ENCODE measurements around the gene KRT7.
"Not testable (repeated sequence)": the region's sequence is repeated elsewhere in the genome, so short reads cannot be mapped to it uniquely, and the experiment has no call there.

The KRT7 gene

DNA sequence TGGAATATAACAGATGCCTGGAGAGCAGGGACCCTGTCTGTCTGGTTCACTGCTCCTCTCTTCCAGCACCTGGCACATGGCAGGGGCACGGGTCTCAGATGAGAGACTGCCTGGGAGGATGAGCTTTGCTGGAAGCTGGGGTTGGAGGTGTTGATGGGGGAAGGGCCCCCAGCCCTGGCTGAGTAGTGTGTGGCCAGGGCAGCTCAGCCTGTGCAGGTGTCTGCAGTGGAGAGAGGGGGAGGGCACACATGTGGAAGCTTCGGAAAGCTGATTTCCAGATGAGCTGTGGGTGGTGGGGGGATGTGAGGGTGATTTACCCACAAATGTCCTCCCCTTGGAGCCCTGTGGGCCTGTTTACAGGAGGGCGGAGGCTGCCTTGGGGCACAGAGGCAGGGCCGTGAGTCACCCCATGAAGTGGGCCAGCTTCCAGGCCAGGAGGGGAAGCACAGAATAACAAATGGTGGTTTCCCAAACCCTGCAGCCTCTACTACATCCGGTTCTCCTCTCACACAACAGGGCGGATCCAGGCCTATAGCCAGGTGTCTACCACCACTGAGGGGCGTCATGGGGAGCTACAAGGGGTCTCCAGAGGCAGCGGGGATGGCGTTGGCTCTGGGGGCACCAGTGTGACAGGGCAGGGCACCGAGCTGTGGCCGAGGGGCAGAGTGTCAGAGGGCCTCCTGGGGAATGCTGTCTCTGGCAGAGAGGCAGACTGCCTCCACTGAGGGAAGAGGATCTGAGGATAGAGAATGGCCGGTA lies 11.0 kb downstream of the KRT7 start:
- no peak for DNase-seq (ENCODE audit: low read depth, low spot score)

DNA sequence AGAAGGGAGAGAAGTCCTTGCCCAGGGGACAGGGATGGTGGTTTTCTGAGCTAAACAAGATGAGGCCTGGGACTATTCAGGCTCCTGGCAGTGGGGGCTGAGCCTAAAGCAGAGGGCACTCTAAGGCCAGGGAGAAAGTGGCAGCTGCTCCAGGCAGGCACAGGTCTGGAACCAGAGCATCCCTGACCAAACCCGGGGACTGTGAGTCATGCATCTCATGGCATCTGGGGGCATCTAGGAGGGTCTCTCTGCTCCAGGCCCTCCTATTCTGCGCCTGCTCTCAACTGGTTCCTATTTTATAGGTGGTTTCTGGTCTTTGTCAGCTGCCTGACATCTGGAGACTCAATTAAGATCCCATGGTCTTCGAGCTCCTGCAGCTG lies 11.6 kb downstream of the KRT7 start:
- no peak for DNase-seq (ENCODE audit: low read depth, low spot score)

DNA sequence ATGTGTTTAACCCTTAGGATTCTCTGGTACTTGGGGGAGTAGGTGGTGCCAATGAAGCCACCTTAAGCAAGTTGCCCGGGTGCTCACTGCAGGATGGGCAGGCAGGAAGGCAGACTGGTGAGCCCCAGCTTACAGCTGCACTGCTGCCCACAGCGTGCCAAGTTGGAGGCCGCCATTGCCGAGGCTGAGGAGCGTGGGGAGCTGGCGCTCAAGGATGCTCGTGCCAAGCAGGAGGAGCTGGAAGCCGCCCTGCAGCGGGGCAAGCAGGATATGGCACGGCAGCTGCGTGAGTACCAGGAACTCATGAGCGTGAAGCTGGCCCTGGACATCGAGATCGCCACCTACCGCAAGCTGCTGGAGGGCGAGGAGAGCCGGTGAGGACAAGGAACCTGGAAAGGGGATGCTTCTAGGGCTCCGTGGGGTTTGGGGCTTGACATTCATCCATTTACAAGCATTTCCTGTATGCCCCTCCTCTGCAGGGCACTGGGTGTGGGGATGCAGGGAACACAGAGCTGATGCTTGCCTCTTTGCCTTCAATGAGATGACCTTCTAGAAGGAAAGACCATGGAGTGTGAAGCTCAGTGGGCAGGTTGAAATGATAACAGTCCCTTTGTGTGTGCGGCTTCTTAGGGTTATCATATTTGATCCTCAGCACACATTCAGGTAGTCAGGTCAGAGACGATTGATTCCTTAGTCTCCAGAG lies 12.4 kb downstream of the KRT7 start:
- no peak for DNase-seq (ENCODE audit: low read depth, low spot score)

DNA sequence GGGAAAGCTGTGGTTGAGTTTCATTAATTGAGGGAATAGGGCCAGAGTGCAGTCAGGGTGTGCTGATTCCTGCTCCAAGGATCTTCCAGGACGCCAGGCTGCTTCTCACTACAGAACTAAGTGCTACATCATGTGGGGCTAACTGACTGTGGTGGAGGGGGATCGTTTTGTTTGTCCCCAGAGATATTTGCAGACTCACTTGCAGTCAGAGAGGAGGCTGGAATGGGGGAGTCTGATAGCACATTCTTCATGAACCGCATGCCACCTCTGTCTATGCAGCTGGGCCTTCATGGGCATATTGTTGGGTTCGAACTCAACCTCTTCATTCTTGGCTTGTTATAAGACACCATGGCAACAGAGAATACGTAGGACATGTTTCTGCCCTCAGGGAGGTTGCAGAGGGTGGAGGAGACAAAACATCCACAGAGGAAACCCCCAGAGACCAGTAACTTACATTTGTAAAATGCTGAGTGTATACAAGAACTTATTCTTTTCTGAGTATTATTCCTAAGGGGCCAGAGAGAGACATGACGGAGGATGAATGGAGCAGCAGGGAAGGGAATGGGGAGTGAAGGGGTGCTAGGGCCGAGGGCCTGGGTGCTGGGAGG lies 13.0 kb downstream of the KRT7 start:
- no peak for DNase-seq (ENCODE audit: low read depth, low spot score)

DNA sequence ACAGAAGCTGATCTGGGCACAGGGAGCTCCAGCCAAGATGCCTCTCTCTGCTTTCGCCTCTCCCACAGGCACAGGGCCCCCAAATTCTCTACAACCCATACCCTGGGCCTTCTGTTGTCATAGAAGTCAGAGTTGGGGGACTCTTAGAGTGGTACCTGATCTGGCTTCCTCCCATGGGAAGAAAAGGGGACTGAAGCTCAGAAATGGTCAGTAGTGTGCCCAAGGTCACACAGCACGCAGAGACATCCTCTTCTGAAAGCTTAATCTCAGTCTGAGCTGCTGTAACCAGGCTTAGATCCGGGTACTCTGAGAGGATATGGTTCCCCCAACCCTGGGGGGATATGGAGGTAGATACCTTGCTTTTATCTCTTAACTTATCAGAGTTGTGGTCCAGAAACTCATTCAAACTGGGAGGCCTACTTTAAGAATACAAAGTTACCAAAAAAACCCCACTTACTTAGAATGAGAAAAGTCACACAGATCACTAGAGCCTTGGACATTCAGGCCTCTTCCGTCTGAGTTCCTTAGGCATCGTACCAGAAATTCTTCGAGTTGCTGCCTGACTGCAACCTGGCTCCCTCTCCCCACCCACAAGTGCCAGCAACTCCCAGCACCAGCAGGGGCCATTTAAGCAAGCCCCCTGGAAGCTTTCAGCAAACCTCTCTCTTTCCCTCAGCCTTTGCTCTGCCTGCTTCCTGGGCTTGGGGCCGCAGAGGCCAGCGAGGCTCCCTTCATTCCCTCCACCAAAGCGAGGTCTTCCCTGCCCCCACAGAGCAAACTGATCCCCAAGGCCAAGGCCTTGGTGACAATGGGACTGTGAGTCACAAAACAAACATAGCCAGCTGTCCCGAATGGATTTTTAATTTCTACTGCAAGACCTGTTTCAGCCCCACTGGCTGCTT lies 13.9 kb downstream of the KRT7 start:
- no peak for DNase-seq (ENCODE audit: low read depth, low spot score)

DNA sequence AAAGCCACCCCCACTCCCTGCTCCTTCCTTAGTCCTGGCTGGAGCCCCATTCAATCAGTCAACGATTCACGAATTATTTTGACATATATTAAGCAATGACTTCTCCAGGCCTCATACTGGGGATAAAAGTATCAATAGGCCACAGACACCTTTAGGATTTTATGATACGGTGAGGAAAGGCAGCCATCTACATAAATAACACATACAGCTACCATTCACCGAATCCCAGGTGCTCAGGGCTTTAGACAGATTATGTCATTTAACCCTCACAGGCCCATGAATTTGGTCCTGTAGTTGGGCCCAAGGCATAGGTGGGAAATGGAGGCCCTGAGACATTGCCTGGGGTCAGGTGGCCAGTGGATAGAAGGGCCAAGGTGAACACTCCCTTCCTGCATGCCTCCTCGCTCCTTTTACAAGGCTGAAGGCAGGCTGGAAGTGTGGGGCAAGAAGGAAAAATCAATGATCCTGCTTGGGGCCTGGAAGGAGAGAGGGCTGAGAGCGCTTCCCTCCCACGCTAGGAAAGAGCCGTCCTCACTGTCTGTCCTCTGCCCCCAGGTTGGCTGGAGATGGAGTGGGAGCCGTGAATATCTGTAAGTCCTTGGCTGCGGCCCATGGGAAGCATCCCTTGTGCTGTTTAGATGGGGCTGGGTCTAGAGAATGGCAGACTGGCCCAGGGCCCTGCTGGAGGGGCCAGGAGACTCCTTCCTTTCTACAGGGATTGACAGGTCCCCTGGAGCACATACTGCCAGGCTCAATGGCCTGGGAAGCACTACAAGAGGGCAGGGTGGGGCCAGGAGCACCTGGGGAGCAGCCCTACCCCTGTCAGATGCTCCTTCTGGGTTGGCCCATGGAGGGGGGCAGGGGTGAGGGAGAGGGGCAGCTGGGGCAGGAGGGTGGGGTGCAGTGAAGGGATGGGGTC lies 14.8 kb downstream of the KRT7 start:
- no peak for DNase-seq (ENCODE audit: low read depth, low spot score)

DNA sequence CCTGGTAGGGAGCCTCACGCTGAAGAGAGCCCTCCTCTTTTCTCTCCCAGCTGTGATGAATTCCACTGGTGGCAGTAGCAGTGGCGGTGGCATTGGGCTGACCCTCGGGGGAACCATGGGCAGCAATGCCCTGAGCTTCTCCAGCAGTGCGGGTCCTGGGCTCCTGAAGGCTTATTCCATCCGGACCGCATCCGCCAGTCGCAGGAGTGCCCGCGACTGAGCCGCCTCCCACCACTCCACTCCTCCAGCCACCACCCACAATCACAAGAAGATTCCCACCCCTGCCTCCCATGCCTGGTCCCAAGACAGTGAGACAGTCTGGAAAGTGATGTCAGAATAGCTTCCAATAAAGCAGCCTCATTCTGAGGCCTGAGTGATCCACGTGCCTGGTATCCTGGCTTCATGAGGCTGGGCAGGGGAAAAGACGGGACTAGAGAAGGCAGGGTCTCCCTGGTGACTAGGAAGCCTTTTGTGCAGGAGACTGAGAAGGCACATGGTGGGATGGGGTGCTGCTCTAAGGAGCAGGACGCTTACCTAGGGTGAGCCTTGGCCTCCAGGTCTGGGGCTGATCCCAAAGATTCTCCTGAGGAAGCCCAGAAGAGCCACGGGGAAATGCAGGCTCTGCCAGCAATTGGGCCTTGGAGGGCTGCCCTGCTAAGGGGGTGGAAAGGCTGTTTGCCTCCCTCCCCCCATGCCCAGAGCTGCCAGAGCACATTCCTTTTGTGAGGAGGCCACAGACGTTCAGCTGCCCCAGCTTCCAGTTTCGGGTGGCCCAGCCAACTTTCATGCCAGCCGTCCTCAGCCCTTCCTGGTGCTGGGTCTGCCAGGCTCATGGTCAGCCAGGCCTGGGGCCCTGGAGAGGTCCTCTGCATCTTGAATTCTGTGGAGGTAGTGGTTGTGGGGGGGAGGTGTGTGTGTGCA lies 15.8 kb downstream of the KRT7 start:
- DNase-seq (ENCODE audit: low read depth, low spot score) = no peak

DNA sequence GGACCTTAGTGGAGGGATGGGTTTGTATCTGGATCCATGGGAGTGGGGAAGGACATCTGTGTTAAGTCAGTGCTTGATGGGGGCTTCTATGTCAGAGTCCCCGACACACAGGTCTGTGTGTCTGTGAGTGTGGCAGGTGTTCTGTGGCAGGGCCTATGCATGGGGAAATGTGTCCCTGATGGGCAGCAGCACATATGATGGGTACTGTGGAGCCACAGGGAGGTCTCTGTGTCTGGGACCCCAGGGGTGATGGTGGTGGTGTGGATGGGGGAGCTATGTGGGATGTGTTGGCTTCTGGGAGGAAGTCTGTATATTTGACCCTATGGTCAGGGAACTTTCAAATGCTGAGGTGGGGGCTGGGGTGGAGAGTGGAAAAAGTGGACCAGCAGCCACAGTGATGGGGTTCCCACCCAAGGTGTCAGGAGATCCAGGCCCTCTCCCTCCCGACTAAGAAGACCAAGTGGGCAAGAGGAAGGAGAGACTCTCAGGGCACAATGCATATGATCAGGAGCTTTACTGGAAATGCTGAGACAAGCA lies 16.5 kb downstream of the KRT7 start:
- DNase-seq (ENCODE audit: low read depth, low spot score) = no peak

DNA sequence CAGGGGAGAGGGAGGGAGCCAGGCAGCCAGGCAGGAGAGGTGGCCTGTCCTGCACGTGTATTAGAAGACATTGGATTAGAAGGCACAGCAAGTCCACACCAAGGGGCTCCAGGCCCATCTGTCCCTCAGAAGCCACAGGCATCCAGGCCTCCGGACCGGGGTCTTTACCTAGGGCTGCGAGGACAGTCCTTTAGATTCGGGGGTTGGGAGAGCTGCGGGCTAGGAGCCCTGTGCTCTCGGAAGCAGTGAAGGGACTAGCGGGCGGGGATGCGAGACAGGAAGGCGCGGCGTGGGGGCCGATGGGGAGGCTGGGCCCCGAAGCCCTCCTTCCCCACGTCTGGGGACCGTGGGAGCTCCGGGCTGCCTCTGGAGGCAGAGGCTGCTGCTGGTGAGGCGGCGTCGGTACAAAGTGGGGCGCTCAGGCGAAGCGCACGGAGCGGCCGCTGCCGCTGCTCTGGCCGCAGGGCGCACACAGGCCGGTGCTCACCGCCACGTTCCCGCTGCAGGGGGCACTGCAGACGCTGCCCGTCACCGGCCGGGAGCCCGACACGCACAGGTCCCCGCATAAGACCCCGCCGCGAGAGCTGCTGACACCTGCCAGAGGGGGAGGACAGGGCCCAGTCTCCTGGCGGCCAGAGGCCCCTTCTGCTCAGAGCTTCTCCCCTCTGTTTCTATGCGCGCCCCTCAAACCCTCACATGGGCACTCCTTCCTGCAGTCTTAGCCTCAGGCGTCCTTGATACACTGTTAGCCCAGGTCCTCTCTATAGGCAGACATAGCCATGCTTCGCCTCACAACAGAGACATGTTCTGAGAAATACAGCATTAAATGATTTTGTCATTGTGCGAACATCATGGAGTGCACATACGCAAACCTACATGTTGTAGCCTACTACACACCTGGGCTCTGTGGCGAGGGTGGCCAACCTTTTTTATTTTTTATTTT lies 17.3 kb downstream of the KRT7 start:
- DNase-seq (ENCODE audit: low read depth, low spot score) = peak; percentile 59

DNA sequence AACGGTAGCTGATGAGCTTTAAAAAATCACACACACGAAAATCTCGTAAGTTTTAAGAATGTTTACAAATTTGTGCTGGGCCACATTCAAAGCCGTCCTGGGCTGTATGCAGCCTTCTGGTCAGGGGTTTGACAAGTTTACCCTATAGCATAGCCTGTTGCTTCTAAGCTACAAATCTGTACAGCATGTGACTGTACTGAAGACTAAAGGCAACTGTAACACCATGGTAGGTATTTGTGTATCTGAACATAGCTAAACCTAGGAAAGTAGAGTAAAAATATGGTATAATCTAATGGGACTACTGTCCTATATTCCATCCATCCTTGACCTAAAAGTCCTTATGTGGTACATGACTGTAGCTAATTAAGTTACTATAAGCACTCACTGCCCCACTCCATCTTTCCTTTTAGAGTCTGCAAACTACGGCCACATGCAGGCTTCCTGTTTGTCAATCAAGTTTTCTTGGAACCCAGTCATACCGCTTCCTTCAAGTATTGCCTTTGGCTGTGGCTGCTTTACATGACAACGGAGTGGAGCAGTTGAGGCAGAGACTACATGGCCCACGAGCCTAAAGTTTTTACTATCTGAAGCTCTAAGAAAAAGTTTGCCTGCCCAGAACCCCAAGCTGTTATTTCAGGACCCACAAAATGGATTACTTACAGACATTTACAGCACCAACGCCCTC lies 18.5 kb downstream of the KRT7 start:
- DNase-seq (ENCODE audit: low read depth, low spot score) = no peak

DNA sequence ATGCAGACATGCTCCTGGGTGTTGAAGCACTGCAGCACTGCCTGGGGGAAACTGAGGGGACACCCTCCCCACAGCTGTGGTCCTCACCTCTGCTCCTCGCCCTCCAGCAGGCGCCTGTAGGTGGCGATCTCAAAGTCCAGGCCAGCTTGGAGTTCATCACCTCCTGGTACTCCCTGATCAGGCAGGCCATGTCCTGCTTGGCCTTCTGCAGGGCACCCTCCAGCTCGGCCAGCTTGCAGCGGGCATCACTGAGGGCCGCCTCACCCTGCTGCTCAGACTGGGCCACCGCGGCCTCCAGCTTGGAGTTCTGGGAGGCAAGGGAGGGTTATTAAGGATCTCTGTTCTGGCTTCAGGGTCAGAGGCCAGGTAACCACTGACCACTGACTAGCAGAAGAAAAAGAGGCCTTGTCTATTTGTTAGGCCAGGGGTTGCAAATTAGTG lies 19.2 kb downstream of the KRT7 start:
- DNase-seq (ENCODE audit: low read depth, low spot score) = not testable (repeated sequence)

DNA sequence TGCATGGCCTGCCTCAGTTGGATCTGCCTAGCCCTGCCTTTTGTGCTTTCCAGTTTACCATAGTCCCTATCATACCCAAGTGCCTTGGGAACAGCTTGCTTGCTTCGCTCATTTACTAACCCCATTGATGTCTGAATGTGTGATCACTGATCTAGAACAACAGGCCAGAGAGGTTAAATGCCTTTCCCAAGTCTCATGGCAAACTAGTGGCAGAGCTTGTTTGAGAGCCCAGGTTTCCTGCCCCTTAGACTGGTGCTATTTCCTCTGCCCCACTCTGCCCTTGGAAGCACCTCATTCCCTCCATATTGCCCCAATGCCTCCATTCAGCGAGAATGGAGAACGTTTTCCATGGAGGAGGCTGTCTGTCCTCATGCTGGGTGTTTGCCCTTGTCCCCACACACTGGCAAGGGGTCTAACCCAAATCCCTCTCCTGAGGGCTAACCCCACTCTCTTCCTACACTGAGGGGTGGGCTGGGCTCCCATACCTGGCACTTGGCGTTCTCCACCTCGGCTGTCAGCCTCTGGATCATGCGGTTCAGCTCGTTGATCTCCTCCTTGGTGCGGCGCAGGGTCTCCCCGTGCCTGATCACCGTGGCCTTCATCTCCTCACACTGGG lies 19.8 kb downstream of the KRT7 start:
- no peak for DNase-seq (ENCODE audit: low read depth, low spot score)

DNA sequence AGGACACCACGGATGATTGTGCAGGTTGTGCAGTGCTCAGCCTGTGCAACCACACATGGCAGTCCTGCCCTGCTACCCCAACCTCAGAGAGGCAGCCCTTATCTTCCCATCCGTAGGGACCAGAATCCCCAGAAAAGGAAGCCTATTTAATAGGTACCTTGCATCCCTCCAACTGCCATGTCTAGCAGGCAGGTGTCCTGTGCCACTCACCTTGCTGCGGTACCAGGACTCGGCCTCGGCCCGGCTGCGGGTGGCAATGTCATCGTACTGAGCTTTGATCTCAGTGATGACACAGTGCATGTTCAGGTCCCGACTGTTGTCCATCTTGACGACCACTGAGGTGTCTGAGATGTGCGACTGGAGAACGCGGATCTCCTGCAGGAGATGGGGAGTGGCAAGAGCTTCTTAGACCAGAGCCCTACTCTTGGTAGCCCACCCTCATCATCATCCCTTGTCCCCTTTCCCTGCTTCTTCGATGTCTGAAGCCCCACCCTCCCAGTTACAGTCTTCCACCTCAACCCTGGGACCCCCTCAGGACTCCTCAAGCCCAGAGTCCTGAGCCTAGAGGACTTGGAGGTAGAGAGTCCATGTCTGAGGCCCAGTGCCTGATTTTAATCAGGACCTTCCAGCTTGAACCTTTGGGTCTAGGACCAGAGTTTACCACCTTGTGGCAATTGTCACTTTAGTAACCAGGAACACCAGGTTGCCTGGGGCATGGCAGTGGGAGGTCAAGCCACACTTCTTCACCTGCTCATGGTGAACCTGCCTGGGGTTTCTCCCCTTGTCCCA lies 20.5 kb downstream of the KRT7 start:
- no peak for DNase-seq (ENCODE audit: low read depth, low spot score)

DNA sequence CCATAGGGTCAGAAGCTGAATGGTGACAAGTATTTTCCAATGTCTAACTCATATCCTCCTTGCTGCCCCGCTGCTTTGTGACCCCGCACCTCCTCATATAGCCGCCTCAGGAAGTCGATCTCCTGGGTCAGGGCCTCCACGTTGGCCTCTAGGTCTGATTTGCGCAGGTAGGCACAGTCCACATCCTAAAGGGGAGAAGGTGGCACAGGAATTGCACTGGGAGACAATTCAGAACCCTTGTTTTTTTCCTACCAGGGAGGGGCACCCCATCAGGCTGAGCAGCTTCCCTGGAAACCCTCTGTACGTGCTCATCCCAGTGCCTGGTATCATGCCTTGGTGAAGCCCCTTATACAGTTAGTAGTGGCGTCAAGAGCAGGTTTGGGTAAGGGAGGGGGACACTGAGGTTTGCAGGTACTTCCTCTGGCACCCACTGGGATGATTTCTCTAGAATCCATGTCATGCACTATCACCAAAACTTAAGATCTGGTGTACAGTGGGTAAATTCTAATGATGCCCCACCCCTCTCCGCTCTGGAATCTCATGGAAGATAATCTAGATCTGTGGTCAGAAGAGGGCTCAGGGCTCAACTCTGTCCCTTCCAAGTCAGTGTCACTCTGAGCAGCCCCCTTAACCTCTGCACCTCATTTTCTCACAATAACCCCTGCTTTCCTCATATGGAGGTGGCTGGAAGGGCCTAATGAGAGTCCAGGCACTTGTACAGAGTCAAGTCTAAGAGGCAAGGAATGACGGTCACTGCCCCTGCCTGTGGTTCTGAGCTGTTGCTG lies 21.3 kb downstream of the KRT7 start:
- no peak for DNase-seq (ENCODE audit: low read depth, low spot score)

DNA sequence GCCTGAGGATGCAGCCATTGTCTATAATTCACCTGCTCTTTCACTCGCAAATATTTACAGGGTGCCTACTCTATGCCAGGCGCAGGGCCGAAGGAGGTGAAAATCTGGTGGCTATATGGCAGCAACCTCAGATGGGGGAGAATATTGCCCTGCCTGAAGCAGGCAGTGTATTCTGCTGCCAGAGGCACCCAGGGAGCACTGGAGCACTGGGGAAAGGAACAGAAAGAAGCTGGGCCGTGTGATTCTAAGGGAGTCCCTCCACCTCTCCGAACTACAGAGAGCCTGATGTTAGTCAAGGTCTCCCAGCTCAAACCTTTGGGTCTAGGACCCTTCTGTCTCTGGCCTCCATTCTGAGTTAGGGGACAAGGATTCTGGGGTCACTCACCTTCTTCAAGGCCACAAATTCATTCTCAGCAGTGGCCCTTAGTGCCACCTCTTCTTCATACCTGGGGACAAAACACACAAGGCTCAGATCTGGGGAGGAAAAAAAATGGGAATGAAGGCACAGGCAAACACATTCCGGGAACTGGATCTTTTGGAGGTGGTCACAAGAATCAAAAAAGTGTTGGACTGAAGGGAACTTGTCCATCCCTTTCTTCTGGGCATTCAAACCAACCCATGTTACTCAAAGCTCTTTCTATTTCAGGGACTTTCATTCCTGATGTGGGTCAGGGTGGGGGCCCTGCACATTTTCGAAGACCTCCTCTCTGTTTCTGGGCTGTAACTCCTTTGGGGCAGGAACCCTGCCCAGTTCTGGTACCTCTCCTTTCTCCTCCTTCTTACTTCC lies 22.1 kb downstream of the KRT7 start:
- DNase-seq (ENCODE audit: low read depth, low spot score) = no peak
